DMS114 treated with DMSO at 0.1 percent for 48 hours (cell line): ENCODE measurements around the gene FGF10.

Experiments
- DNase-seq: peaks from one replicate; lab custom pipeline; 2025; ENCODE audit not compliant: unreplicated experiment; lab: John Stamatoyannopoulos, UW

FGF10 gene

GRCh38 chr5:44260793-44261192 lies 128.4 kb downstream of the FGF10 start:
- no peak for DNase-seq

GRCh38 chr5:44257653-44258365 lies 131.4 kb downstream of the FGF10 start:
- DNase-seq, result no peak

- DNase-seq, result no peak
Measured at GRCh38 chr5:44257221-44257620, 132.0 kb downstream of the FGF10 start.
